Stimulated activated CD8-positive, alpha-beta memory T cell treated with anti-CD3 and anti-CD28 coated beads, Interleukin-15, amount 100 ng/mL, for 4 hours (primary cell): ENCODE data around the gene JADE2.
A peak's percentile ranks its signal among the peaks of the same experiment; 100 is the strongest.
"Not testable (repeated sequence)": the region's sequence is repeated elsewhere in the genome, so short reads cannot be mapped to it uniquely, and the experiment has no call there.

Source experiments
- DNase-seq, 2 donors: peaks; one replicate each; pipeline ENCODE4 v3.0.0-alpha.2; 2020; ENCODE audit warnings: low read depth in 2 of 2

The JADE2 gene

GRCh38 chr5:134524826-134525682 is at the start of gene JADE2:
JADE2 (plus strand) TSS chr5:134525670; CDS start chr5:134535858, 10,188 bp downstream.
- peak; percentile 62 to 66 for DNase-seq

- DNase-seq, result no peak
These were observed 47.8 kb upstream of the JADE2 start for GRCh38 chr5:134477462-134478245.

- DNase-seq, result no peak
These were observed 45.6 kb upstream of the JADE2 start for GRCh38 chr5:134479839-134480238.

GRCh38 chr5:134489227-134489944 is 36.1 kb upstream of the JADE2 start:
- DNase-seq, result no peak

- no peak for DNase-seq
These were observed 35.1 kb upstream of the JADE2 start for GRCh38 chr5:134490255-134490924.

GRCh38 chr5:134490925-134491271 is 34.6 kb upstream of the JADE2 start:
- no peak for DNase-seq

- no peak for DNase-seq
These were observed 33.5 kb upstream of the JADE2 start for GRCh38 chr5:134491841-134492442.

GRCh38 chr5:134492568-134492967 is 32.9 kb upstream of the JADE2 start:
- DNase-seq, result no peak

- DNase-seq, result no peak
These were observed 31.9 kb upstream of the JADE2 start for GRCh38 chr5:134493461-134494055.

- no peak for DNase-seq
These were observed 30.7 kb upstream of the JADE2 start for GRCh38 chr5:134494780-134495179.

- DNase-seq, result not testable (repeated sequence)
These were observed 25.6 kb upstream of the JADE2 start for GRCh38 chr5:134499905-134500304.

GRCh38 chr5:134500699-134501430 is 24.6 kb upstream of the JADE2 start:
- DNase-seq, result no peak

- DNase-seq, result no peak
These were observed 23.2 kb upstream of the JADE2 start for GRCh38 chr5:134502259-134502658.

GRCh38 chr5:134503088-134503936 is 22.2 kb upstream of the JADE2 start:
- DNase-seq, result peak; percentile 35 to 51

- no peak for DNase-seq
These were observed 21.5 kb upstream of the JADE2 start for GRCh38 chr5:134503937-134504437.

GRCh38 chr5:134504629-134505300 is 20.7 kb upstream of the JADE2 start:
- DNase-seq, result no peak

GRCh38 chr5:134506054-134507039 is 19.1 kb upstream of the JADE2 start:
- DNase-seq, result no peak
